ENCODE measurements around the gene PRLHR.
A peak's percentile ranks its signal among the peaks of the same experiment; 100 is the strongest.

PRLHR gene

GRCh38 chr10:118587881-118588651 lies 7.4 kb downstream of the PRLHR start:
- no peak for DNase-seq (ENCODE audit: low read depth)

GRCh38 chr10:118586911-118587310 lies 8.5 kb downstream of the PRLHR start:
- DNase-seq (ENCODE audit: low read depth) = no peak

GRCh38 chr10:118585794-118586193 lies 9.7 kb downstream of the PRLHR start:
- DNase-seq (ENCODE audit: low read depth) = no peak

GRCh38 chr10:118585234-118585633 lies 10.2 kb downstream of the PRLHR start:
- DNase-seq (ENCODE audit: low read depth) = no peak

- peak; percentile 50 for DNase-seq (ENCODE audit: low read depth)
Measured at GRCh38 chr10:118584181-118584954, 11.1 kb downstream of the PRLHR start.

GRCh38 chr10:118583611-118584010 lies 11.8 kb downstream of the PRLHR start:
- DNase-seq (ENCODE audit: low read depth) = no peak

- no peak for DNase-seq (ENCODE audit: low read depth)
Measured at GRCh38 chr10:118582511-118582910, 12.9 kb downstream of the PRLHR start.

- no peak for DNase-seq (ENCODE audit: low read depth)
Measured at GRCh38 chr10:118581340-118581739, 14.1 kb downstream of the PRLHR start.

GRCh38 chr10:118580702-118581101 lies 14.7 kb downstream of the PRLHR start:
- DNase-seq (ENCODE audit: low read depth) = no peak

GRCh38 chr10:118573512-118573911 lies 21.9 kb downstream of the PRLHR start:
- no peak for DNase-seq (ENCODE audit: low read depth)

GRCh38 chr10:118572256-118573041 lies 23.0 kb downstream of the PRLHR start:
- no peak for DNase-seq (ENCODE audit: low read depth)

GRCh38 chr10:118571123-118571522 lies 24.3 kb downstream of the PRLHR start:
- peak; percentile 74 for DNase-seq (ENCODE audit: low read depth)

GRCh38 chr10:118570591-118570990 lies 24.9 kb downstream of the PRLHR start:
- no peak for DNase-seq (ENCODE audit: low read depth)

GRCh38 chr10:118569882-118570252 lies 25.6 kb downstream of the PRLHR start:
- no peak for DNase-seq (ENCODE audit: low read depth)

- peak; percentile 31 for DNase-seq (ENCODE audit: low read depth)
Measured at GRCh38 chr10:118569241-118569881, 26.1 kb downstream of the PRLHR start.

- peak; percentile 49 for DNase-seq (ENCODE audit: low read depth)
Measured at GRCh38 chr10:118568327-118568848, 27.1 kb downstream of the PRLHR start.

- DNase-seq (ENCODE audit: low read depth) = no peak
Measured at GRCh38 chr10:118567701-118568248, 27.7 kb downstream of the PRLHR start.

- DNase-seq (ENCODE audit: low read depth) = no peak
Measured at GRCh38 chr10:118566911-118567310, 28.5 kb downstream of the PRLHR start.

GRCh38 chr10:118565301-118566075 lies 30.0 kb downstream of the PRLHR start:
- no peak for DNase-seq (ENCODE audit: low read depth)

- peak; percentile 8 for DNase-seq (ENCODE audit: low read depth)
Measured at GRCh38 chr10:118564652-118565051, 30.8 kb downstream of the PRLHR start.

GRCh38 chr10:118564114-118564513 lies 31.3 kb downstream of the PRLHR start:
- DNase-seq (ENCODE audit: low read depth) = no peak
